GM12878 (cell line): ENCODE data around the gene HMSD. TPM values are rescaled to one million over a fixed set of nuclear protein-coding genes. Genes with fewer than 3 reads are reported as not detected.

ENCODE experiments used
- ATAC-seq: fragments of 200-7000 bp; cut with Tn5 transposase; 3 replicates; pipeline ENCODE4 v1.9.1; 2020; ENCODE audit warnings: mild to moderate bottlenecking, moderate library complexity
- BruUV-seq: library from RNA; stranded (reverse); fragments of 400-500 nt; replicated peaks from 2 replicates; lab custom pipeline; 2021; lab: Mats Ljungman, UMichigan
- CTCF ChIA-PET: fragments of 300-600 bp; sonication (Branson Sonifier 250); formaldehyde crosslinking; extraction: SDS; loops from one replicate; lab custom pipeline; 2021; ENCODE audit warnings: inconsistent platforms; lab: Yijun Ruan, JAX
- POLR2A ChIA-PET: fragments of 350-600 bp; formaldehyde crosslinking; extraction: SDS; loops from one replicate; lab custom pipeline; 2021; ENCODE audit warnings: inconsistent platforms; lab: Charles Lee
- RAD21 ChIA-PET: fragments of 300-600 bp; sonication (Branson Sonifier 250); formaldehyde crosslinking; loops from one replicate; lab custom pipeline; 2023; ENCODE audit warnings: antibody characterized with exemption; ENCODE audit not compliant: unreplicated experiment; lab: Charles Lee
- SMC1A ChIA-PET: fragments of 300-600 bp; sonication (Branson Sonifier 250); formaldehyde crosslinking; loops from one replicate; lab custom pipeline; 2023; ENCODE audit not compliant: unreplicated experiment, uncharacterized antibody; lab: Charles Lee
- DNase-seq: peaks from one replicate; pipeline ENCODE4 v3.0.0-alpha.2; 2011; ENCODE audit warnings: low read depth, low spot score
- FAIRE-seq: peaks from 3 replicates; lab custom pipeline; 2011; peaks lifted over from hg19 to GRCh38; lab: Jason Lieb, UNC
- H2AFZ ChIP-seq: 2 replicates; pipeline ENCODE4 v1.6.0; 2011; ENCODE audit warnings: low read depth, low read length, control low read depth; ENCODE audit not compliant: control insufficient read depth
- H3K27ac ChIP-seq: 2 replicates; pipeline ENCODE4 v1.5.1; 2011; ENCODE audit warnings: control low read depth; ENCODE audit not compliant: control insufficient read depth, insufficient read depth
- H3K27me3 ChIP-seq, 2 experiments: replicated peaks in 1 of 2; 2 replicates each; pipeline versions ENCODE4 v1.6.0 to v1.6.1; 2011; ENCODE audit warnings: low read length in 1 of 2; ENCODE audit not compliant: control insufficient read depth in 2 of 2, insufficient read depth in 2 of 2
- H3K36me3 ChIP-seq, 2 experiments: 2 replicates each; pipeline ENCODE4 v1.5.1; 2011; ENCODE audit warnings: low read length in 1 of 2; ENCODE audit not compliant: control insufficient read depth in 2 of 2, insufficient read depth in 2 of 2
- H3K4me1 ChIP-seq: 2 replicates; pipeline ENCODE4 v1.6.1; 2011; ENCODE audit warnings: mild to moderate bottlenecking, low read length, moderate library complexity, mixed read lengths; ENCODE audit not compliant: control insufficient read depth, insufficient read depth
- H3K4me2 ChIP-seq: 2 replicates; pipeline ENCODE4 v1.6.0; 2011; ENCODE audit warnings: control low read depth; ENCODE audit not compliant: control insufficient read depth, insufficient read depth
- H3K4me3 ChIP-seq: fragments of 200-600 bp; sonication (generic); 2 replicates; pipeline ENCODE4 v1.5.1; 2016
- H3K79me2 ChIP-seq: 2 replicates; pipeline ENCODE4 v1.6.0; 2011; ENCODE audit warnings: low read length; ENCODE audit not compliant: control insufficient read depth, insufficient read depth
- H3K9ac ChIP-seq: 2 replicates; pipeline ENCODE4 v1.8.0; 2011; ENCODE audit warnings: low read length, control low read depth, mixed read lengths; ENCODE audit not compliant: control insufficient read depth, insufficient read depth
- H3K9me3 ChIP-seq: replicated peaks from 3 replicates; pipeline ENCODE4 v1.5.1; 2011; ENCODE audit warnings: mild to moderate bottlenecking, low read length; ENCODE audit not compliant: control insufficient read depth, insufficient read depth
- H4K20me1 ChIP-seq: 2 replicates; pipeline ENCODE4 v1.6.0; 2011; ENCODE audit not compliant: control insufficient read depth, insufficient read depth
- BACH1 ChIP-seq: fragments of 450-650 bp; IDR thresholded peaks from 2 replicates; pipeline ENCODE4 v1.6.1; 2017; ENCODE audit warnings: mild to moderate bottlenecking, borderline replicate concordance
- CREB1 ChIP-seq: IDR thresholded peaks from 2 replicates; pipeline ENCODE4 v1.6.1; 2012; ENCODE audit warnings: low read depth, mild to moderate bottlenecking, inconsistent platforms
- ESRRA ChIP-seq: IDR thresholded peaks from 2 replicates; pipeline ENCODE4 v1.6.1; 2012; ENCODE audit warnings: mild to moderate bottlenecking, low read length, improper control_type of control experiment
- GATAD2B ChIP-seq: fragments of 450-650 bp; conservative IDR thresholded peaks from 2 replicates; pipeline ENCODE4 v1.6.1; 2017; ENCODE audit warnings: low read depth, mild to moderate bottlenecking, moderate library complexity
- HDGF ChIP-seq: fragments of 450-650 bp; IDR thresholded peaks from 2 replicates; pipeline ENCODE4 v1.6.1; 2016; ENCODE audit warnings: antibody characterized with exemption
- IKZF1 ChIP-seq: fragments of 450-650 bp; conservative IDR thresholded peaks from 2 replicates; pipeline ENCODE4 v1.6.1; 2017; ENCODE audit warnings: antibody characterized with exemption, mild to moderate bottlenecking
- MTA2 ChIP-seq: fragments of 450-650 bp; IDR thresholded peaks from 2 replicates; pipeline ENCODE4 v1.6.1; 2016; ENCODE audit warnings: low read depth, mild to moderate bottlenecking, moderate library complexity
- NBN ChIP-seq: fragments of 450-650 bp; IDR thresholded peaks from 2 replicates; pipeline ENCODE4 v1.6.1; 2016
- NFXL1 ChIP-seq: fragments of 450-650 bp; IDR thresholded peaks from 2 replicates; pipeline ENCODE4 v1.6.1; 2017; ENCODE audit warnings: antibody characterized with exemption, mild to moderate bottlenecking, borderline replicate concordance
- NFYA ChIP-seq: IDR thresholded peaks from 2 replicates; pipeline ENCODE4 v1.6.1; 2011; ENCODE audit warnings: low read depth, mild to moderate bottlenecking, low read length, improper control_type of control experiment, borderline replicate concordance
- PML ChIP-seq: IDR thresholded peaks from 2 replicates; pipeline ENCODE4 v1.6.1; 2012; ENCODE audit warnings: low read length, inconsistent platforms
- RB1 ChIP-seq: fragments of 450-650 bp; formaldehyde crosslinking; IDR thresholded peaks from 2 replicates; pipeline ENCODE4 v1.6.1; 2017; ENCODE audit warnings: mild to moderate bottlenecking, borderline replicate concordance
- RCOR1 ChIP-seq: conservative IDR thresholded peaks from 2 replicates; pipeline ENCODE4 v1.6.1; 2012; ENCODE audit warnings: low read depth, low read length, improper control_type of control experiment
- RELB ChIP-seq: fragments of 450-650 bp; IDR thresholded peaks from 2 replicates; pipeline ENCODE4 v1.6.1; 2017; ENCODE audit warnings: low read depth, mild to moderate bottlenecking, moderate library complexity
- ZNF274 ChIP-seq: IDR thresholded peaks from one replicate; pipeline ENCODE4 v1.8.0; 2011; ENCODE audit not compliant: insufficient read length, insufficient read depth
- ZZZ3 ChIP-seq: IDR thresholded peaks from 2 replicates; pipeline ENCODE4 v1.6.1; 2011; ENCODE audit warnings: low read depth; ENCODE audit not compliant: control insufficient read depth, insufficient read length
- WGBS: methylation state at CpG from one replicate; pipeline ENCODE4 v1.1.6; 2016; ENCODE audit warnings: low lambda C conversion rate; ENCODE audit not compliant: insufficient replicate concordance, insufficient coverage; ENCODE audit errors: missing lambda C conversion rate; 5-methylcytosine and 5-hydroxymethylcytosine counted together
- in situ Hi-C: fragments of 300-500 bp; cut with MboI; formaldehyde crosslinking; loops from 9 replicates; pipeline ENCODE4 v1.14.3; 2018; ENCODE audit warnings: mixed read lengths
- intact Hi-C: fragments of 100-400 bp; cut with micrococcal nuclease; formaldehyde crosslinking; loops from one replicate; pipeline ENCODE4 v1.14.2; 2022; ENCODE audit not compliant: unreplicated experiment
- polyA plus RNA-seq, 11 experiments: library from polyadenylated mRNA; depleted of rRNA in 4 of 11; unstranded in 6 of 11; stranded (reverse) in 5 of 11; fragments of >200 nt; fragmentation: Nextera tagmentation in 4 of 11; fragmentation: Illumina TruSeq in 1 of 11; extraction: Ambion mirVana in 4 of 11; extraction: Trizol in 1 of 11; gene quantifications; 1 replicate in 1 of 11; 2 replicates in 10 of 11; pipeline versions ENCODE4 v1.2.1 to v1.2.3, GENCODE V29; 2011 to 2016; ENCODE audit warnings: inconsistent platforms in 2 of 11, missing spikeins in 2 of 11, low read depth in 1 of 11
- total RNA-seq, 4 experiments: library from RNA; depleted of rRNA in 3 of 4; stranded (reverse); fragments of >200 nt in 3 of 4; fragmentation: Illumina TruSeq in 1 of 4; extraction: Trizol in 1 of 4; gene quantifications; 2 replicates each; pipeline versions ENCODE4 v1.2.1 to v1.2.3, GENCODE V29; 2013 to 2021

The HMSD gene
- total and polyA plus RNA-seq, 10 of the 15 experiments (the other 5 are each of a cell fraction or from before 2014, with no cell fraction given) = 11.7 to 83.9 (median 37.8) TPM

- ChIA-PET RAD21 (no interaction called here), SMC1A (no interaction called here), CTCF (interaction anchor here (1.2 to 2.3 kb wide), 3 partner anchors 12 to 107 kb away, joined by 3 to 7 read pairs (median 3); no protein-coding TSS in a partner anchor), POLR2A (no interaction called here)
- no peak for DNase-seq
- FAIRE-seq = no peak
- 0% methylated on average over 2 of the region's 2 CpGs for WGBS
- H3K27ac ChIP-seq = no peak overlapping the region
- no peaks in the 10 kb centered on the region for H4K20me1 ChIP-seq
- TF ChIP-seq NFYA (no peak), RCOR1 (no peak), MTA2 (no peak), GATAD2B (no peak), RELB (no peak), PML (no peak), CREB1 (no peak), IKZF1 (no peak), RB1 (no peak), BACH1 (no peak), ESRRA (no peak), ZNF274 (no peak), NBN (no peak), NFXL1 (no peak), HDGF (no peak), ZZZ3 (no peak)
- no peak overlapping the region for H3K4me2 ChIP-seq
- ATAC-seq = no peak
- BruUV-seq = no TSS peak
- H2AFZ ChIP-seq = no peak overlapping the region
- H3K27me3 ChIP-seq = no peaks in the 10 kb centered on the region
- H3K4me1 ChIP-seq = no peaks in the 10 kb centered on the region
- H3K4me3 ChIP-seq = no peak overlapping the region
- no peak overlapping the region for H3K9ac ChIP-seq
- in situ Hi-C loops = loop anchor here (25.0 kb wide), 1 partner anchor 485 kb away; no protein-coding TSS in a partner anchor
- no peaks in the 10 kb centered on the region; a peak in 1 of 4 replicates for H3K36me3 ChIP-seq
- intact Hi-C loops = no loop called here
- H3K79me2 ChIP-seq = no peaks in the 10 kb centered on the region
- peaks cover 2% of the 10 kb centered on the region; the same call in 2 of the 3 replicates for H3K9me3 ChIP-seq
Observed at GRCh38 chr18:63997606-63998005, 48.5 kb downstream of the HMSD start.
